ENCODE measurements around the gene CACNA1B.
"Not testable (repeated sequence)": the region's sequence is repeated elsewhere in the genome, so short reads cannot be mapped to it uniquely, and the experiment has no call there.

CACNA1B gene

GRCh38 chr9:138083873-138084272, 206.3 kb downstream of the CACNA1B start:
- Histone ChIP-seq H3K9ac (no peak overlapping the region), H4K20me1 (ENCODE audit: insufficient read depth) (no peaks in the 10 kb centered on the region), H3K27me3 (ENCODE audit: insufficient read depth, low read depth) (peaks cover 3% of the 10 kb centered on the region; the same call in 1 of the 2 replicates), H3K4me2 (no peak overlapping the region), H3K4me1 (ENCODE audit: low read depth, poor library complexity, severe bottlenecking) (no peaks in the 10 kb centered on the region), H3K4me3 (IDR thresholded peaks at IDR 0.05; ENCODE audit: insufficient read depth, low read depth, low read length) (no peak overlapping the region), H3K79me2 (ENCODE audit: insufficient read depth, low read depth) (no peaks in the 10 kb centered on the region), H3K36me3 (ENCODE audit: insufficient read depth) (no peaks in the 10 kb centered on the region), H2AFZ (ENCODE audit: low read depth) (no peak overlapping the region), H3K27ac (no peak overlapping the region)
- TF ChIP-seq CTCF (conservative IDR thresholded peaks at IDR 0.05; ENCODE audit: low read depth, low read length): no peak

GRCh38 chr9:138085568-138085967, 208.0 kb downstream of the CACNA1B start:
- Histone ChIP-seq H3K79me2 (ENCODE audit: insufficient read depth, low read depth) (no peaks in the 10 kb centered on the region), H3K9ac (no peak overlapping the region), H3K4me2 (no peak overlapping the region), H2AFZ (ENCODE audit: low read depth) (no peak overlapping the region), H3K27me3 (ENCODE audit: insufficient read depth, low read depth) (no peaks in the 10 kb centered on the region; the same call in 1 of the 2 replicates), H3K4me1 (ENCODE audit: low read depth, poor library complexity, severe bottlenecking) (no peaks in the 10 kb centered on the region), H3K4me3 (IDR thresholded peaks at IDR 0.05; ENCODE audit: insufficient read depth, low read depth, low read length) (no peak overlapping the region), H3K27ac (no peak overlapping the region), H3K36me3 (ENCODE audit: insufficient read depth) (no peaks in the 10 kb centered on the region), H4K20me1 (ENCODE audit: insufficient read depth) (no peaks in the 10 kb centered on the region)
- no peak for TF ChIP-seq CTCF (conservative IDR thresholded peaks at IDR 0.05; ENCODE audit: low read depth, low read length)

GRCh38 chr9:138092057-138092456, 214.5 kb downstream of the CACNA1B start:
- H3K9ac ChIP-seq; H3K79me2 ChIP-seq (ENCODE audit: insufficient read depth, low read depth); H3K27ac ChIP-seq; H4K20me1 ChIP-seq (ENCODE audit: insufficient read depth); H3K4me2 ChIP-seq; H2AFZ ChIP-seq (ENCODE audit: low read depth); H3K36me3 ChIP-seq (ENCODE audit: insufficient read depth); H3K4me3 ChIP-seq (IDR thresholded peaks at IDR 0.05; ENCODE audit: insufficient read depth, low read depth, low read length); H3K4me1 ChIP-seq (ENCODE audit: low read depth, poor library complexity, severe bottlenecking); H3K27me3 ChIP-seq (ENCODE audit: insufficient read depth, low read depth): not testable (repeated sequence)

GRCh38 chr9:138094028-138094427, 216.4 kb downstream of the CACNA1B start:
- H4K20me1 ChIP-seq (ENCODE audit: insufficient read depth): no peaks in the 10 kb centered on the region
- no peaks in the 10 kb centered on the region for H3K27me3 ChIP-seq (ENCODE audit: insufficient read depth, low read depth)
- H2AFZ ChIP-seq (ENCODE audit: low read depth): no peak overlapping the region
- no peaks in the 10 kb centered on the region for H3K4me1 ChIP-seq (ENCODE audit: low read depth, poor library complexity, severe bottlenecking)
- no peak overlapping the region for H3K27ac ChIP-seq
- H3K4me3 ChIP-seq (IDR thresholded peaks at IDR 0.05; ENCODE audit: insufficient read depth, low read depth, low read length): no peak overlapping the region
- H3K9ac ChIP-seq: no peak overlapping the region
- TF ChIP-seq CTCF (conservative IDR thresholded peaks at IDR 0.05; ENCODE audit: low read depth, low read length): no peak
- H3K79me2 ChIP-seq (ENCODE audit: insufficient read depth, low read depth): no peaks in the 10 kb centered on the region
- no peak overlapping the region for H3K4me2 ChIP-seq
- no peaks in the 10 kb centered on the region for H3K36me3 ChIP-seq (ENCODE audit: insufficient read depth)

- H4K20me1 ChIP-seq (ENCODE audit: insufficient read depth): no peaks in the 10 kb centered on the region
- no peak for TF ChIP-seq CTCF (conservative IDR thresholded peaks at IDR 0.05; ENCODE audit: low read depth, low read length)
- H3K36me3 ChIP-seq (ENCODE audit: insufficient read depth): no peaks in the 10 kb centered on the region
- no peak overlapping the region for H2AFZ ChIP-seq (ENCODE audit: low read depth)
- no peaks in the 10 kb centered on the region for H3K27me3 ChIP-seq (ENCODE audit: insufficient read depth, low read depth)
- H3K79me2 ChIP-seq (ENCODE audit: insufficient read depth, low read depth): no peaks in the 10 kb centered on the region
- no peak overlapping the region for H3K4me2 ChIP-seq
- no peak overlapping the region for H3K27ac ChIP-seq
- H3K4me1 ChIP-seq (ENCODE audit: low read depth, poor library complexity, severe bottlenecking): no peaks in the 10 kb centered on the region
- H3K9ac ChIP-seq: no peak overlapping the region
- H3K4me3 ChIP-seq (IDR thresholded peaks at IDR 0.05; ENCODE audit: insufficient read depth, low read depth, low read length): no peak overlapping the region
Observed at GRCh38 chr9:138095813-138096518, 218.4 kb downstream of the CACNA1B start.

All from KMS-11 (cell line).